ENCODE measurements around the gene PLCD3.

Gene PLCD3, protein sequence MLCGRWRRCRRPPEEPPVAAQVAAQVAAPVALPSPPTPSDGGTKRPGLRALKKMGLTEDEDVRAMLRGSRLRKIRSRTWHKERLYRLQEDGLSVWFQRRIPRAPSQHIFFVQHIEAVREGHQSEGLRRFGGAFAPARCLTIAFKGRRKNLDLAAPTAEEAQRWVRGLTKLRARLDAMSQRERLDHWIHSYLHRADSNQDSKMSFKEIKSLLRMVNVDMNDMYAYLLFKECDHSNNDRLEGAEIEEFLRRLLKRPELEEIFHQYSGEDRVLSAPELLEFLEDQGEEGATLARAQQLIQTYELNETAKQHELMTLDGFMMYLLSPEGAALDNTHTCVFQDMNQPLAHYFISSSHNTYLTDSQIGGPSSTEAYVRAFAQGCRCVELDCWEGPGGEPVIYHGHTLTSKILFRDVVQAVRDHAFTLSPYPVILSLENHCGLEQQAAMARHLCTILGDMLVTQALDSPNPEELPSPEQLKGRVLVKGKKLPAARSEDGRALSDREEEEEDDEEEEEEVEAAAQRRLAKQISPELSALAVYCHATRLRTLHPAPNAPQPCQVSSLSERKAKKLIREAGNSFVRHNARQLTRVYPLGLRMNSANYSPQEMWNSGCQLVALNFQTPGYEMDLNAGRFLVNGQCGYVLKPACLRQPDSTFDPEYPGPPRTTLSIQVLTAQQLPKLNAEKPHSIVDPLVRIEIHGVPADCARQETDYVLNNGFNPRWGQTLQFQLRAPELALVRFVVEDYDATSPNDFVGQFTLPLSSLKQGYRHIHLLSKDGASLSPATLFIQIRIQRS

DNA sequence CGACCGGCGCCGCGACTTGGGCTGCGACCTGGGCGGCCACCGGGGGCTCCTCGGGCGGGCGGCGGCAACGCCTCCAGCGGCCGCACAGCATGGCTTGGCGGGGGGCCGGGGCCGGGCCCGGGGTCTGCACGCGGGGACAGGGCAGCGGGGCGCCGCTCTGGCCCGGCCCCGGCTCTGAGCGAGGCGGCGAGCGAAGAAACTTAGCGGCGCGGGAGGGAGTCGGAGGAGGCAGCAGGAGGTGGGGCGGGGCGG lies at the start of gene PLCD3:
Gene PLCD3, minus strand, starts transcription at position 196 of the 252 bp plus-strand sequence. Its CDS starts 105 bp downstream, at position 91.
- in situ Hi-C loops (cut with MboI; ENCODE audit: low sequenced_read_pairs), result no loop called here

DNA sequence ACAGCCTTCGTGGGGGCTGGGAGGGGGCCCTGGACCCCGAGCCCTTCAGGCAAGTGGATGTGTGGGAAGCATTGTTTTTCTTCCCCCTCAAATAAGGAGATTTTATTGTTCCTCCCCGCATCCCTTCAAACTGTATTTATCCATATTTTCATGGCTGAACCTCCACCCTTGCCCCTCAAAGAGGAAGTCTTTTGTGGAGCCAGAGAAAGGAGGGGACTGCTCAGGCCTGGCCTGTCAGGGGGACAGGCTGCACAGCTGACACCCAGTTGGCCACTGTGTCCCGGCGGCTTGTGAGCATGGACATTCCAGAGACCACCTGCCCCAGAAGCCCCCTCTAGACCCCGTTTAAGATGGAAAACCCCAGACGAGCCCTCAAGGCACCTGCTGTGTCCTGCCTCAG lies 45.2 kb upstream of the PLCD3 start:
- in situ Hi-C loops (cut with MboI; ENCODE audit: low sequenced_read_pairs), result no loop called here

DNA sequence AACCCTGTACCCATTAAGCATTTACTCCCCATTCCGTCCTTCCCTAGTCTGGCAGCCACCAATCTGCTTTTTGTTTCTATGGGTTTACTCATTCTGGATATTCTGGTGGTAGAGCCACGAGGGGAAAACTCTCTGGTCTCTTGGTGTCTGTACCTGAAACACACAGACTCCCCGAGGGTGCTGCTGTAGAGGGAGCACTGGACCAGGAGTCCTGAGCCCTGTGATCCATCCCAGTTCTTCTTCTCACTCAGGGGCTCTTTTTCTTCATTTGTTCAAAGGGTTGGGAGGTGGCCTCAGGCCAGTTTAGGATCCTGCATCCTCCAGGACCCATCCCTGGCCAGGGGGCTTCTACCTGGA lies 43.4 kb upstream of the PLCD3 start:
- in situ Hi-C loops (cut with MboI; ENCODE audit: low sequenced_read_pairs), result no loop called here

DNA sequence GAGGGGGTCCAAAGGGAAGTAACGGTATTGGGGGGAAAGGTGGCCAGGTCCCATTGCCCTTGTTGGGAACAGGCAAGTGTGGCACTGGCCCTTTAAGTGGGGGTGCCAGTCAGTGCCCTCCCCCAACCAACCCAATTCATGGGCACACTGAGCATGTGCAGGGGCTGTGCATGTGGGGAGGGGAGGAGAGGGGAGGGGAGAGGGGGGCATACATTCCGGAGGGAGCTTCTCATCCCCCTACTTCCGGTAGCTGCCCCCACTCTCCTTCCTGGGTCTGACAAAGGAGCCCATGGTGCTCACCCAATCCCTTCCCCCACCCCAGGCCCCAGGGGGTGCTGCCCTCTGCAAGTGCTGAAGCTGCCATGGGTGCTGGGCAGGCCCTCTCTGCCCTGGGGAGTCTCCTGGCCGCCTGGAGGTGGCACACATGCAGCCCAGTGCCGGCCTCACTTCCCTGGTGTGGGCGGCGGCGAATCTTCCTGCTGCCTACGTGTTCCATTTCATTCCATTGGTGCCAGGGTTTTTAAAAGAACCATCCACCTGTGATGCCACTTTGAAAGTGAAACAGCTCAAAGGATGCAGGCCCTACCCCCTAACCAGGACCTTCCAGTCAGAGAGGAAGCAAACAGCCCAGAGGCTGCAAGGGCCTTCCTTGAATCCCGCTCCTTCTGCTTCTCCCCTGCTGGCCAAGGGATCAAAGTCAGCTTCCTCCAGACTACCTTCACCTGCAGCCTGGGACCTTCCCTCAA lies 40.4 kb upstream of the PLCD3 start:
- in situ Hi-C loops (cut with MboI; ENCODE audit: low sequenced_read_pairs), result no loop called here

GRCh38 chr17:45172232-45172540 lies 39.9 kb upstream of the PLCD3 start:
- in situ Hi-C loops (cut with MboI; ENCODE audit: low sequenced_read_pairs), result no loop called here

GRCh38 chr17:45171338-45172231 lies 39.3 kb upstream of the PLCD3 start:
- in situ Hi-C loops (cut with MboI; ENCODE audit: low sequenced_read_pairs), result no loop called here

- in situ Hi-C loops (cut with MboI; ENCODE audit: low sequenced_read_pairs), result no loop called here
These were observed 38.6 kb upstream of the PLCD3 start for GRCh38 chr17:45170931-45171337.

DNA sequence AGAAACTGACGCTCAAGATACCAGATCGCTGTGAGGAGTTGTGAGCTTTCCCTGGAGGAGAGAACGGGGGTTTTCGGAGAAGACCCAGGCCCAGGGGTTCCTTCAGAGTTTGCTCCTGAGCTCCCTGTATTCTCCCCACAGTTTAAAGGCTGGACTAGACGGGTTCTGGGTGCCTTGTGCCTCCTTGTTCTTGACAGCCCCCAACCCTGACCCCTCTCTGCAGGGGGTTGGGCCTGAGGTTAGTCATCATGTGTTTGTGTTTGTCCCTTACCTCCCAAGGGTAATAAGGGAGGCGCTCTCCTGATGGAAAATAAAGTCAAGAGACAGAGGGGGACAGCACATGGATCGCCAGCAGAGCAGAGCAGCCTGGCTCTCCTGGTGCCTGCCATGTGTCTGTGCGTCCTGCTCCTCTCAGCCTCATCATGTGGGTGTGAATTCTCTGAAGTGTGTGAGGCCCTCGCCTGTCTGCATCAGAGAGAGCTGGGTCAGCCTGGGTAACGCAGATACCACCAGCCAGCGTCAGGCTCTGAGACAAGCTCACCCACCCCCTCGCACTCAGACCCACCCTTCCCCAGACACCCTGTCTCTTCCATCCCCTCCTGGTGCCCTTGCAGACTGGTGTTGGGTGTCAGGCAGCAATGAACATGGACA lies 38.1 kb upstream of the PLCD3 start:
- in situ Hi-C loops (cut with MboI; ENCODE audit: low sequenced_read_pairs), result no loop called here

DNA sequence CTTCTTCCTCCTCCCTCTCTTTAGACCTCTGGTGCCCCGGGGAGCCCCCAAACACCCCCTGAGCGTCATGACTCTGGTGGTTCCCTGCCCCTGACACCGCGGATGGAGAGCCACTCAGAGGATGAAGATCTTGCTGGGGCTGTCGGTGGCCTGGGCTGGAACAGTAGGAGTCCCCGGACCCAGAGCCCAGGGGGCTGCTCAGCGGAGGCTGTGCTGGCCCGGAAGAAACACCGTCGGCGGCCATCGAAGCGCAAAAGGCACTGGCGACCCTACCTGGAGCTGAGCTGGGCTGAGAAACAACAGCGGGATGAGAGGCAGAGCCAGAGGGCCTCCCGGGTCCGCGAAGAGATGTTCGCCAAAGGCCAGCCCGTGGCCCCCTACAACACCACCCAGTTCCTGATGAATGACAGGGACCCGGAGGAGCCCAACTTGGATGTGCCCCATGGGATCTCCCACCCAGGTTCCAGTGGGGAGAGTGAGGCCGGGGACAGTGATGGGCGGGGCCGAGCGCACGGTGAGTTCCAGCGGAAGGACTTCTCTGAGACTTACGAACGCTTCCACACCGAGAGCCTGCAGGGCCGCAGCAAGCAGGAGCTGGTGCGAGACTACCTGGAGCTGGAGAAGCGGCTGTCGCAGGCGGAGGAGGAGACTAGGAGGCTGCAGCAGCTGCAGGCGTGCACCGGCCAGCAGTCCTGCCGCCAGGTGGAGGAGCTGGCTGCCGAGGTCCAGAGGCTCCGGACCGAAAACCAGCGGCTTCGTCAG lies 36.9 kb upstream of the PLCD3 start:
- in situ Hi-C loops (cut with MboI; ENCODE audit: low sequenced_read_pairs), result no loop called here

- in situ Hi-C loops (cut with MboI; ENCODE audit: low sequenced_read_pairs), result no loop called here
These were observed 32.5 kb upstream of the PLCD3 start for GRCh38 chr17:45164734-45165269.

DNA sequence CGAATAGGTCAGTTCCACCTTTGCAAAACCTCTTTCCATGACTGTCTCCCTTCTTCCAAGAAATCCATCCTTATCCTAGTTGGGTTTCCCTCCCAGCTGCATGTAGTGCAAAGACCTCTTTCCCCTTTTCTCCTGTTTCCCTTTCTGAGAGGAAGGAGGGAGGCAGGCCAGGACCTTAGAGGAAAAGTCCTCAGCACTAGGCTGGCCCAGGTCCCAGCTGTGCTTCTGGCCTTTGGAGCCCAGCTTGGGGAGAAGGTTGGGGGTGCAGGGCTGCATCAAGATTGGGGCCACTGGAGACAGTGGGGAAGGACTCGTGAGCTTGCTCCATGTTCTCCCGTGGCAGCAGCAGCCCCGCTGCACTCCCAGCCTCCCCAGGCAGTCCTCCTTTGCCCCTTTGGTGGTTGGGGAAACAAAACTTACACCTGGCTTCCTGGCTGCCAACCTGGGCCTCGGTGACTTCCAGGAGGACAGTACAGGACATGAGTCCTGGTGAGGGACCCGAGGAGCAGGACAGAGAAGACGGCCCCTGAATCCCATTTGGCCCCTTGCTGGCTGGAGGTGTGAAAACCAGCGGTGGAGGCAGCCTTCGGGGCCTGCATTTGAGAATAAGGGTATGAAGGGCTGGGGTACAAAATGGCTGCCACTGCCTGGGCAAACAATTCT lies 29.8 kb upstream of the PLCD3 start:
- in situ Hi-C loops (cut with MboI; ENCODE audit: low sequenced_read_pairs), result no loop called here

DNA sequence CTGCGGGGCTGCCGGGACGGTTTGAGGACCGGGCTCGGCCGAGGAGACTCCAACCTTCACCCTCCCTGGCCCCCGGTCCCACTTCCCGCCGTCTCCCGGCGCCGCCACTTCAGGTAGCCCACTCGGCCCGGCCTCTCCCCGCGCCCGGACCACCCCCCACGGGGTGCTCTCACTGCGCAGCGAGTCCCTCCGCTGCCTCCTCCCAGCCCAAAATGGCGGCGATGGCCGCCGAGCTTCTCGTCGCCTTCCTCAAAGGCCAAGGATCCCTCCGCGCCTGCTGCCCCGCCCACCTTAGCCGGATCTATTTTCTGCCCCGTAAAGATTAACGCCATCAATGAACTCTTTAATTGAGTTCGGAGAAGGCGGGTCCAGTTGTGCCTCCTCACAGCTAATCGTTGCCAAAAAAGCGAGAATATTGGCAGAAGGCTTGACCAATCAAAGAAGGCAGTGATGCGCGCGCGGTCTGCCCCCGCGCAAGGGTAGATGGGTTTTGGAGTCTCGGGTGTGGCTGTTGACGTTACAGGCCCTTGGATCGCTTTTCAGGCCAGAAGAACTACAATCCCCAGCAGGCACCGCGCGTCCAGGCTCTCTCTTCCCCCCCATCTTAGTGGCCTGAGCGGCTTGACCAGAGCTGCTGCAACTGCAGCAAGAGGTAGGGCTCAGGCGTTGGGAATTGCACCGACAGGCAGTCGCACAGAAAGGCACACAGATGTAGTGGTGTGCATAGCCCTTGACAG lies 29.1 kb upstream of the PLCD3 start, which contains the start of gene HEXIM2:
Gene HEXIM2, plus strand, starts transcription at position 588 of the 737 bp plus-strand sequence. CDS start 919 bp downstream, outside the sequence.
- in situ Hi-C loops (cut with MboI; ENCODE audit: low sequenced_read_pairs), result no loop called here

- in situ Hi-C loops (cut with MboI; ENCODE audit: low sequenced_read_pairs), result no loop called here
These were observed 28.4 kb upstream of the PLCD3 start for GRCh38 chr17:45160447-45161287.

GRCh38 chr17:45156242-45156641 lies 23.9 kb upstream of the PLCD3 start:
- in situ Hi-C loops (cut with MboI; ENCODE audit: low sequenced_read_pairs), result no loop called here

DNA sequence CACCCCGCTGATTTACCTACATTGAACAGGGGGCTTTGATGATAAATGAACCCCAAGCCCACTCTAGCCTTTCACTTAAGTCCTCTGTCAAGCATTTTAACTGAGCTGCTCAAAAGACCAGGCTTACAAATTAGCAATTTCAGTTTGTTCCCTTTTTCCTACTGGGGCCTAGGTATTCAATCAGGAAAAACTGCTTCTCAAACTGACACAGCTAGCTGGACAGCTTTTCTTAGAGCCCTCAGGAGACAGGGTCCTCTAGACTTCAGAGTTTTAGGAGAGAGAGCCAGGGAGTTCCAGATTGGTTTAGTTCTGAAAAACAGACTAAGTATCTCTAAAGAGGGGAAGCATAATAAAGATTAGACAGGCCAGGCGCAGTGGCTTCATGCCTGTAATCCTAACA lies 23.2 kb upstream of the PLCD3 start:
- in situ Hi-C loops (cut with MboI; ENCODE audit: low sequenced_read_pairs), result no loop called here

DNA sequence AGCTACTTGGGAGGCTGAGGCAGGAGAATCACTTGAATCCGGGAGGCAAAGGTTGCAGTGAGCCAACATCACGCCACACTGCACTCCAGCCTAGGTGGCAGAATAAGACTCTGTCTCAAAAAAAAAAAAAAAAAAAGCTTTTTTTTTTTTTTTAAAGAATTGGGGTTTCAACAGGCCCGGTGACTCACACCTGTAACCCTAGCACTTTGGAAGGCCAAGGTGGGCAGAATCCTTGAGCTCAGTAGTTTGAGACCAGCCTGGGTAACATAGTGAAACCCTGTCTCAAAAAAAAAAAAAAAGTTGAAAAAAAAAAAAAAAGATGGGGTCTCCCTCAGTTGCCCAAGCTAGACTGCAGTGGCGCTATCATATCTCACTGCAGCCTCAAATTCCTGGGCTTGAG lies 22.7 kb upstream of the PLCD3 start:
- in situ Hi-C loops (cut with MboI; ENCODE audit: low sequenced_read_pairs), result no loop called here
